ENCODE measurements around the gene OR6S1. TPM values are rescaled to one million over a fixed set of nuclear protein-coding genes. Genes with fewer than 3 reads are reported as not detected.

OR6S1 gene
- total and polyA plus RNA-seq, 10 of the 15 experiments (the other 5 are each of a cell fraction or from before 2014, with no cell fraction given) = 0.22 to 0.67 (median 0.43) TPM; not detected in 4

DNA sequence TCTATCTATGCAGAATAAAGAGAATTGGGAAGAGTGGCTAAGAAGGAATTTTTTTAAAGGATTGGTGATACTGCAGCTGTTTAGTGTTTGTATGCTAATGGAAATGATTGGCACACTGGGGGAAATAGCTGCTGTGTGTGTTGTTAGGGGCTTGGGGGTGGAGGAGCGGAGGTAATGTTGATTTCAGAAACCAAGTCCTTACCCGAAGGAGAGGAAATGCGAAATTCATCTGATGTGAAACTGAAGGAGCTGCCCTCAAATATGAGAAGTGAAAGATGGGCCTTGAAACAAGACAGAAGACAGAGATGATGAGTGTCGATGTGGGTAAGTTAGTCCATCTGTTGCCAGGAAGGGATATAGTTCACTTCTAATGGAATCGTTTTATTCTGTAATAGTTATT lies 29.1 kb downstream of the OR6S1 start:
- ATAC-seq (peak; percentile 56), FAIRE-seq (no peak), DNase-seq (ENCODE audit: low read depth, low spot score) (no peak)
- RAD21 ChIA-PET (ENCODE audit: unreplicated experiment) = interaction anchor here (0.9 to 3.5 kb wide), 13 partner anchors 11 to 283 kb away, joined by 3 to 49 read pairs (median 7); partner anchors contain the start of genes PARP2, PIP4P1 and RNASE4
- H3K9ac ChIP-seq (ENCODE audit: control insufficient read depth, insufficient read depth, low read length) = no peak overlapping the region
- in situ Hi-C loops (cut with MboI) (loop anchor here (5.0 kb wide), 1 partner anchor 200 kb away; the partner anchor contains the start of gene TEP1), intact Hi-C loops (cut with micrococcal nuclease; ENCODE audit: unreplicated experiment) (loop anchor here (1.0 to 5.0 kb wide), 3 partner anchors 50 to 270 kb away; partner anchors contain the start of genes PARP2 and TEP1)
- H3K4me1 ChIP-seq (ENCODE audit: control insufficient read depth, insufficient read depth, low read length) = peaks cover 40% of the 10 kb centered on the region
- H3K27ac ChIP-seq (ENCODE audit: control insufficient read depth, insufficient read depth) = peak overlapping the region; percentile 54; the same call in 1 of the 2 replicates
- TF ChIP-seq, protein P1, sequence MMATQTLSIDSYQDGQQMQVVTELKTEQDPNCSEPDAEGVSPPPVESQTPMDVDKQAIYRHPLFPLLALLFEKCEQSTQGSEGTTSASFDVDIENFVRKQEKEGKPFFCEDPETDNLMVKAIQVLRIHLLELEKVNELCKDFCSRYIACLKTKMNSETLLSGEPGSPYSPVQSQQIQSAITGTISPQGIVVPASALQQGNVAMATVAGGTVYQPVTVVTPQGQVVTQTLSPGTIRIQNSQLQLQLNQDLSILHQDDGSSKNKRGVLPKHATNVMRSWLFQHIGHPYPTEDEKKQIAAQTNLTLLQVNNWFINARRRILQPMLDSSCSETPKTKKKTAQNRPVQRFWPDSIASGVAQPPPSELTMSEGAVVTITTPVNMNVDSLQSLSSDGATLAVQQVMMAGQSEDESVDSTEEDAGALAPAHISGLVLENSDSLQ (IDR thresholded peaks at IDR 0.05) = peak; percentile 79
- TF ChIP-seq NBN (IDR thresholded peaks at IDR 0.05) (peak; percentile 19; the same call in 1 of the 2 replicates), CBFB (IDR thresholded peaks at IDR 0.05; ENCODE audit: low read depth) (no peak), ZNF24 (IDR thresholded peaks at IDR 0.05) (no peak), BCL11A (IDR thresholded peaks at IDR 0.05; ENCODE audit: low read depth, low read length) (peak; percentile 41; the same call in 1 of the 2 replicates), IKZF2 (IDR thresholded peaks at IDR 0.05) (peak; percentile 71 to 79), IRF4 (IDR thresholded peaks at IDR 0.05; ENCODE audit: low read depth, low read length) (peak; percentile 58), RAD51 (IDR thresholded peaks at IDR 0.05) (no peak), EP300 (IDR thresholded peaks at IDR 0.05; ENCODE audit: borderline replicate concordance in 1 of 2, control insufficient read depth in 1 of 2, low read depth in 2 of 2, low read length in 2 of 2) (peak in 1 of 2 experiments; percentile 56; a peak in 1 of 4 replicates), CREB1 (IDR thresholded peaks at IDR 0.05; ENCODE audit: low read depth) (no peak), ETV6 (conservative IDR thresholded peaks at IDR 0.05 in 1 of 2, IDR thresholded peaks at IDR 0.05 in 1 of 2; ENCODE audit: borderline replicate concordance in 1 of 2, low read depth in 1 of 2) (peak in 1 of 2 experiments; percentile 75; a peak in 2 of 4 replicates), DPF2 (IDR thresholded peaks at IDR 0.05) (no peak), EED (IDR thresholded peaks at IDR 0.05; ENCODE audit: low read depth) (peak; percentile 75), IKZF1 (conservative IDR thresholded peaks at IDR 0.05) (peak; percentile 39; the same call in 1 of the 2 replicates), SPI1 (IDR thresholded peaks at IDR 0.05; ENCODE audit: borderline replicate concordance, insufficient read depth, low read depth, low read length) (peak; percentile 90), CREM (IDR thresholded peaks at IDR 0.05; ENCODE audit: low read depth) (0 out of 2 replicates have a peak, but pooled peaks have one; percentile 34), MTA2 (IDR thresholded peaks at IDR 0.05; ENCODE audit: low read depth) (peak; percentile 33; the same call in 1 of the 2 replicates), RUNX3 (IDR thresholded peaks at IDR 0.05; ENCODE audit: low read length) (peak; percentile 56)
- TF ChIP-seq, protein P2, sequence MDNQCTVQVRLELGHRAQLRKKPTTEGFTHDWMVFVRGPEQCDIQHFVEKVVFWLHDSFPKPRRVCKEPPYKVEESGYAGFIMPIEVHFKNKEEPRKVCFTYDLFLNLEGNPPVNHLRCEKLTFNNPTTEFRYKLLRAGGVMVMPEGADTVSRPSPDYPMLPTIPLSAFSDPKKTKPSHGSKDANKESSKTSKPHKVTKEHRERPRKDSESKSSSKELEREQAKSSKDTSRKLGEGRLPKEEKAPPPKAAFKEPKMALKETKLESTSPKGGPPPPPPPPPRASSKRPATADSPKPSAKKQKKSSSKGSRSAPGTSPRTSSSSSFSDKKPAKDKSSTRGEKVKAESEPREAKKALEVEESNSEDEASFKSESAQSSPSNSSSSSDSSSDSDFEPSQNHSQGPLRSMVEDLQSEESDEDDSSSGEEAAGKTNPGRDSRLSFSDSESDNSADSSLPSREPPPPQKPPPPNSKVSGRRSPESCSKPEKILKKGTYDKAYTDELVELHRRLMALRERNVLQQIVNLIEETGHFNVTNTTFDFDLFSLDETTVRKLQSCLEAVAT (IDR thresholded peaks at IDR 0.05) = peak; percentile 33; the same call in 1 of the 2 replicates
- H3K4me2 ChIP-seq (ENCODE audit: control insufficient read depth, insufficient read depth) = peak overlapping the region; percentile 97
- SMC1A ChIA-PET (ENCODE audit: uncharacterized antibody, unreplicated experiment) = interaction anchor here (0.7 to 3.9 kb wide), 16 partner anchors 10 to 468 kb away, joined by 3 to 38 read pairs (median 5); partner anchors contain the start of genes ANG, PARP2, RNASE4 and TEP1
- CTCF ChIA-PET = interaction anchor here (1.1 to 10.3 kb wide), 15 partner anchors 11 to 403 kb away, joined by 3 to 163 read pairs (median 9); partner anchors contain the start of genes ANG, RNASE4 and TEP1
- no TSS peak for BruUV-seq (replicated peaks)
- peak overlapping the region; percentile 14; the same call in 1 of the 2 replicates for H3K4me3 ChIP-seq
- POLR2A ChIA-PET = interaction anchor here (1.4 to 2.9 kb wide), 3 partner anchors 52 to 76 kb away, joined by 6 to 19 read pairs (median 9); partner anchors contain the start of gene ANG
- H3K36me3 ChIP-seq (ENCODE audit: control insufficient read depth in 2 of 2, insufficient read depth in 2 of 2, low read length in 1 of 2) = no peaks in the 10 kb centered on the region
- H4K20me1 ChIP-seq (ENCODE audit: control insufficient read depth, insufficient read depth) = no peaks in the 10 kb centered on the region
- no peaks in the 10 kb centered on the region for H3K9me3 ChIP-seq (replicated peaks; ENCODE audit: control insufficient read depth, insufficient read depth, low read length)
- no peak overlapping the region for H2AFZ ChIP-seq (ENCODE audit: control insufficient read depth, low read depth, low read length)
- 0% methylated on average over 5 of the region's 5 CpGs for WGBS (ENCODE audit: insufficient coverage, insufficient replicate concordance, low lambda C conversion rate, missing lambda C conversion rate)
- no peaks in the 10 kb centered on the region for H3K27me3 ChIP-seq (replicated peaks in 1 of 2; ENCODE audit: control insufficient read depth in 2 of 2, insufficient read depth in 2 of 2, low read length in 1 of 2)
- H3K79me2 ChIP-seq (ENCODE audit: control insufficient read depth, insufficient read depth, low read length) = no peaks in the 10 kb centered on the region

Measured in GM12878 (cell line).